ENCODE measurements around the gene SLC35G6. TPM values are rescaled to one million over a fixed set of nuclear protein-coding genes. Genes with fewer than 3 reads are reported as not detected.
A peak's percentile ranks its signal among the peaks of the same experiment; 100 is the strongest.

The SLC35G6 gene
- polyA plus RNA-seq, 1 donor (not counting 4 experiments of a cell fraction or from before 2014, with no cell fraction given) = not detected

DNA sequence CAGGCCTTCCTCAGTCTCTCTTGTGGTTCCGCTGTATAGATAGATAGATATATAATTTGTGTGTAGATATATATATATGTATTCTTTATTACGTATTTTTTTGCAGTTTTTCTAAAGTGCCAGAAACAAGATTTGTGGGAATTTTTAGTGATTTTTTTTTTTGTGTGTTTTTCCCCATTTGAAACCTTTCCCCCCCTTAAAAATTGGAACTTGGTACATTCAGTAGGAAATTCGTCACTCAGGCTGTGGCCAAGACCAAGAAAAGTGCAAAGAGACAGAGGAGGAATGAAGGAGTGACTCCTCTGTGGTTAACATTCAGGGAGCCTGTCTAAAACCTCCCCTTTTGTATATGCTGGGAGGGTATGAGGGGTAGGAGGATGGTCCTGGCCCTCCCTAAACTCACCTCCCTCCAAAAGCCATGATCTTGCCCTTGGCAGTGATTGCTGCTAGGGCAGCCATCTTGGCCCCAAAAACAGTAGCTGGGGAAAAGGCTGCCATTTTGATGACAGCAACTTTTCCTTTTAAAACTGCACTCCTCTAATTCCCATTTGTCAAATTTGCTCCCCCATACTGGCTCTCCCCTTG lies 21.2 kb upstream of the SLC35G6 start:
- Histone ChIP-seq H2AFZ (ENCODE audit: control insufficient read depth, low read length) (no peak overlapping the region), H3K27me3 (ENCODE audit: control insufficient read depth, extremely low read depth, insufficient read depth, low read length) (no peaks in the 10 kb centered on the region), H3K36me3 (ENCODE audit: control insufficient read depth in 2 of 2, extremely low read depth in 1 of 2, insufficient read depth in 2 of 2, low read length in 2 of 2) (peaks cover 8 to 19% of the 10 kb centered on the region in 2 experiments), H3K4me2 (ENCODE audit: control insufficient read depth, extremely low read depth, insufficient read depth, low read depth, low read length) (no peak overlapping the region), H4K20me1 (ENCODE audit: control insufficient read depth, extremely low read depth, insufficient read depth, low read length) (no peaks in the 10 kb centered on the region), H3K9ac (ENCODE audit: control insufficient read depth, extremely low read depth, insufficient read depth, low read length) (no peak overlapping the region), H3K27ac (ENCODE audit: control insufficient read depth, insufficient read depth, low read length) (no peak overlapping the region), H3K9me3 (ENCODE audit: control insufficient read depth, low read depth, low read length) (no peaks in the 10 kb centered on the region), H3K4me3 (ENCODE audit: control insufficient read depth in 2 of 3, extremely low read depth in 1 of 3, insufficient read depth in 2 of 3, low read depth in 1 of 3, low read length in 3 of 3) (no peak overlapping the region), H3K4me1 (ENCODE audit: control insufficient read depth, extremely low read depth, insufficient read depth, low read length) (peaks cover 36% of the 10 kb centered on the region), H3K79me2 (ENCODE audit: control insufficient read depth, insufficient read depth, low read length) (peaks cover 2% of the 10 kb centered on the region), H3K9me1 (ENCODE audit: control insufficient read depth, extremely low read depth, insufficient read depth, low read length) (no peaks in the 10 kb centered on the region)
- no peak for DNase-seq (ENCODE audit: low read depth, low spot score)
- FAIRE-seq = no peak
- TF ChIP-seq, protein P1, sequence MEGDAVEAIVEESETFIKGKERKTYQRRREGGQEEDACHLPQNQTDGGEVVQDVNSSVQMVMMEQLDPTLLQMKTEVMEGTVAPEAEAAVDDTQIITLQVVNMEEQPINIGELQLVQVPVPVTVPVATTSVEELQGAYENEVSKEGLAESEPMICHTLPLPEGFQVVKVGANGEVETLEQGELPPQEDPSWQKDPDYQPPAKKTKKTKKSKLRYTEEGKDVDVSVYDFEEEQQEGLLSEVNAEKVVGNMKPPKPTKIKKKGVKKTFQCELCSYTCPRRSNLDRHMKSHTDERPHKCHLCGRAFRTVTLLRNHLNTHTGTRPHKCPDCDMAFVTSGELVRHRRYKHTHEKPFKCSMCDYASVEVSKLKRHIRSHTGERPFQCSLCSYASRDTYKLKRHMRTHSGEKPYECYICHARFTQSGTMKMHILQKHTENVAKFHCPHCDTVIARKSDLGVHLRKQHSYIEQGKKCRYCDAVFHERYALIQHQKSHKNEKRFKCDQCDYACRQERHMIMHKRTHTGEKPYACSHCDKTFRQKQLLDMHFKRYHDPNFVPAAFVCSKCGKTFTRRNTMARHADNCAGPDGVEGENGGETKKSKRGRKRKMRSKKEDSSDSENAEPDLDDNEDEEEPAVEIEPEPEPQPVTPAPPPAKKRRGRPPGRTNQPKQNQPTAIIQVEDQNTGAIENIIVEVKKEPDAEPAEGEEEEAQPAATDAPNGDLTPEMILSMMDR (optimal IDR thresholded peaks at IDR 0.05 in 1 of 3, IDR thresholded peaks at IDR 0.05 in 1 of 3, conservative IDR thresholded peaks at IDR 0.05 in 1 of 3; ENCODE audit: extremely low read depth in 1 of 3, insufficient read depth in 2 of 3, low read length in 3 of 3) = no peak
- TF ChIP-seq EZH2 (IDR thresholded peaks at IDR 0.05; ENCODE audit: low read length) = no peak
- dilution Hi-C loops (cut with MboI; ENCODE audit: extremely low pct_ligation_motif_present, low sequenced_read_pairs) = no loop called here

DNA sequence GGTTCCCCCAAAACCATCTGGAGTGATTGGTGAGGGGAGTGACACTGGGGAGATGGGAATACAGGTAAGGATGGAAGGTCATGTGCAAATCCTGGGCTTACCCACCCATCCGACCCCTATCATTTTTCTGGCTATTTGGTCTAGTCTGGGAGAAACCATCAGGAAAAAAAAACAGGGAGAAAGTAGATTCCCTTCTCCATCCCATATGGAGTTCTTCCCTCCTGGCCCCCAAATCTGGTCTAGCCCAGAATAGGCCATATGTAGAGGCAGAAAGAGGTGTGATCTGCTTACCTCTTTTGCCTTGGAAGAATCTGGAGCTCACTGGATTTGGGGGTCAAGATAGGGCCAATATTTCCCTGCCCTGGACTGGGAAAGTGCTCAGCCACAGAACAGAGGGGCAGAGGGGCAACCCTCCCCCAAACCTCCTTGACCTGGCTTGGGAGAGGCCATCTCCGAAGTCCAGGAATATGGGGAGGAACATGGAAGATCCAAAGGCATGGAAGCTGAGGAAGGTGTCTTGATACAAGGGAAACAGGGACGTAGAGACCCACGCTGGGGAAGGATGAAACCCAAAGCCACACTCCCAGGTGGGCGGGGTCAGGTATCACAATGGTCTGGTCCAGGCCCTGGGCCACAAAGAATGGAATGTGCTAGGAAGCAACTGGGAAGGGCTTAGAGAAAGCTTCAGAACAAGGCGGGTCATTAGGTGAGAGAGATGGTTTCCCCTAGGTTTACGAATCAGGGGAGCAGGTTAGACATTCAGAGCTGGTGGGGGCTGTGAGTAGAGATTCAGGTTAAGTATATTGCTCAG lies 20.2 kb upstream of the SLC35G6 start:
- Histone ChIP-seq H3K79me2 (ENCODE audit: control insufficient read depth, insufficient read depth, low read length) (peaks cover 6% of the 10 kb centered on the region), H3K9ac (ENCODE audit: control insufficient read depth, extremely low read depth, insufficient read depth, low read length) (no peak overlapping the region), H3K9me1 (ENCODE audit: control insufficient read depth, extremely low read depth, insufficient read depth, low read length) (no peaks in the 10 kb centered on the region), H2AFZ (ENCODE audit: control insufficient read depth, low read length) (no peak overlapping the region), H3K27ac (ENCODE audit: control insufficient read depth, insufficient read depth, low read length) (no peak overlapping the region), H3K36me3 (ENCODE audit: control insufficient read depth in 2 of 2, extremely low read depth in 1 of 2, insufficient read depth in 2 of 2, low read length in 2 of 2) (peaks cover 6 to 21% of the 10 kb centered on the region in 2 experiments), H3K27me3 (ENCODE audit: control insufficient read depth, extremely low read depth, insufficient read depth, low read length) (no peaks in the 10 kb centered on the region), H3K4me1 (ENCODE audit: control insufficient read depth, extremely low read depth, insufficient read depth, low read length) (peaks cover 29% of the 10 kb centered on the region), H3K4me2 (ENCODE audit: control insufficient read depth, extremely low read depth, insufficient read depth, low read depth, low read length) (no peak overlapping the region), H4K20me1 (ENCODE audit: control insufficient read depth, extremely low read depth, insufficient read depth, low read length) (no peaks in the 10 kb centered on the region), H3K9me3 (ENCODE audit: control insufficient read depth, low read depth, low read length) (no peaks in the 10 kb centered on the region), H3K4me3 (ENCODE audit: control insufficient read depth in 2 of 3, extremely low read depth in 1 of 3, insufficient read depth in 2 of 3, low read depth in 1 of 3, low read length in 3 of 3) (no peak overlapping the region)
- dilution Hi-C loops (cut with MboI; ENCODE audit: extremely low pct_ligation_motif_present, low sequenced_read_pairs) = no loop called here
- no peak for DNase-seq (ENCODE audit: low read depth, low spot score)
- no peak for TF ChIP-seq EZH2 (IDR thresholded peaks at IDR 0.05; ENCODE audit: low read length)
- TF ChIP-seq, protein P1 (optimal IDR thresholded peaks at IDR 0.05 in 1 of 3, IDR thresholded peaks at IDR 0.05 in 1 of 3, conservative IDR thresholded peaks at IDR 0.05 in 1 of 3; ENCODE audit: extremely low read depth in 1 of 3, insufficient read depth in 2 of 3, low read length in 3 of 3) = no peak
- FAIRE-seq = peak; percentile 79
